ENCODE data around the gene PREX1.

PREX1 gene

GRCh38 chr20:48706710-48707365 is 121.0 kb downstream of the PREX1 start:
- Histone ChIP-seq H3K9me3 (ENCODE audit: insufficient read depth, low read length) (no peaks in the 10 kb centered on the region), H3K4me1 (ENCODE audit: insufficient read depth, insufficient read length) (peaks cover 2% of the 10 kb centered on the region), H3K4me3 (ENCODE audit: insufficient read length, low read depth) (no peak overlapping the region), H3K9ac (ENCODE audit: insufficient read length, low read depth) (no peak overlapping the region), H3K27me3 (ENCODE audit: insufficient read depth, insufficient read length) (no peaks in the 10 kb centered on the region), H3K36me3 (ENCODE audit: insufficient read depth, insufficient read length, low read length) (peaks cover 15% of the 10 kb centered on the region)
- DNase-seq (ENCODE audit: low read depth, low spot score): no peak
- TF ChIP-seq SUZ12 (IDR thresholded peaks at IDR 0.05; ENCODE audit: extremely low read depth, insufficient read depth, insufficient read length) (no peak), YY1 (IDR thresholded peaks at IDR 0.05; ENCODE audit: insufficient read depth, insufficient read length) (no peak), ZNF274 (IDR thresholded peaks at IDR 0.05; ENCODE audit: low read depth, low read length) (no peak)

GRCh38 chr20:48706116-48706656 is 121.6 kb downstream of the PREX1 start:
- TF ChIP-seq ZNF274 (IDR thresholded peaks at IDR 0.05; ENCODE audit: low read depth, low read length) (no peak), SUZ12 (IDR thresholded peaks at IDR 0.05; ENCODE audit: extremely low read depth, insufficient read depth, insufficient read length) (no peak), YY1 (IDR thresholded peaks at IDR 0.05; ENCODE audit: insufficient read depth, insufficient read length) (no peak)
- no peaks in the 10 kb centered on the region for H3K27me3 ChIP-seq (ENCODE audit: insufficient read depth, insufficient read length)
- peaks cover 2% of the 10 kb centered on the region for H3K4me1 ChIP-seq (ENCODE audit: insufficient read depth, insufficient read length)
- H3K4me3 ChIP-seq (ENCODE audit: insufficient read length, low read depth): no peak overlapping the region
- H3K9ac ChIP-seq (ENCODE audit: insufficient read length, low read depth): no peak overlapping the region
- DNase-seq (ENCODE audit: low read depth, low spot score): no peak
- no peaks in the 10 kb centered on the region for H3K9me3 ChIP-seq (ENCODE audit: insufficient read depth, low read length)
- peaks cover 20% of the 10 kb centered on the region for H3K36me3 ChIP-seq (ENCODE audit: insufficient read depth, insufficient read length, low read length)

DNA sequence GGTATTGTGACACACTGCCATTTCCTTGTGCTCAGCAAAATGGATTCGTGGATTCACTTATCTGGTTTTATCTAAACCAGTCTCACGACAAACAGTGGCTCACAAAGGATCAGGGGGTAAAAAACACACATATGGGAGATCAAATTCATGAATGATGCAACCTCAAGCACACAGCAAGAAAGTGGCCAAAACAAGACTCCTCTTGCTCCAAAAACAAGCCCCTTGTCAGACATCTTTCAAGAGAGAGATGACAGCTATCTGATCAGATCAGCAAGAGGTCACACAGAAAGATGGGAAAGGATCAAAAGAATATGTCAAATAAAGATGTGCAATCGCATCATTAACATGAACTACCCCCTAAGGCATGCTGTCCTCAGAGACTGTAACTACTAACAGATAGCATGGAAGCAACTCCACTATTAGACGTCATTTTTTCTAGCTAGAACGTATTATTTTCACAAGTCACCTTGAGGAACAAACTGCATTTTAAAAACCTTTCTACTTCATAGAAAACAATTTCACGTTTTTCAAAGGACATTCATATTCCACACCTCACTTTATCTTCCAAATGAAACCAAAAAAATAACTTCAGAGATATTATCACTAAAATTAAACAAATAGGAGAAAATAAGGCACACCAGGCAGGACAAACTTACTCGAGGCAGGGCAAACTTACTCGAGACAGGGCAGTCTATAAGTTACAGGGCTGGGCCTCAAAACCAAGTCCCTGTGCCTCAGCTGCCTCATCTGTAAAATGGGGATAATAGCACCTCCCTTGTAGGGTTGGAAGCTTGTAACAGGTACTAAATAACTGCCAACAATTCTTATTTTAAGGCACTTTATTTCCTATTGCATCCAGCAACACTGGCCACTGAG is 122.3 kb downstream of the PREX1 start:
- no peak overlapping the region for H3K4me3 ChIP-seq (ENCODE audit: insufficient read length, low read depth)
- H3K9me3 ChIP-seq (ENCODE audit: insufficient read depth, low read length): no peaks in the 10 kb centered on the region
- no peaks in the 10 kb centered on the region for H3K27me3 ChIP-seq (ENCODE audit: insufficient read depth, insufficient read length)
- H3K9ac ChIP-seq (ENCODE audit: insufficient read length, low read depth): no peak overlapping the region
- H3K4me1 ChIP-seq (ENCODE audit: insufficient read depth, insufficient read length): no peaks in the 10 kb centered on the region
- TF ChIP-seq SUZ12 (IDR thresholded peaks at IDR 0.05; ENCODE audit: extremely low read depth, insufficient read depth, insufficient read length) (no peak), YY1 (IDR thresholded peaks at IDR 0.05; ENCODE audit: insufficient read depth, insufficient read length) (no peak)
- H3K36me3 ChIP-seq (ENCODE audit: insufficient read depth, insufficient read length, low read length): peaks cover 26% of the 10 kb centered on the region
- DNase-seq (ENCODE audit: low read depth, low spot score): no peak

DNA sequence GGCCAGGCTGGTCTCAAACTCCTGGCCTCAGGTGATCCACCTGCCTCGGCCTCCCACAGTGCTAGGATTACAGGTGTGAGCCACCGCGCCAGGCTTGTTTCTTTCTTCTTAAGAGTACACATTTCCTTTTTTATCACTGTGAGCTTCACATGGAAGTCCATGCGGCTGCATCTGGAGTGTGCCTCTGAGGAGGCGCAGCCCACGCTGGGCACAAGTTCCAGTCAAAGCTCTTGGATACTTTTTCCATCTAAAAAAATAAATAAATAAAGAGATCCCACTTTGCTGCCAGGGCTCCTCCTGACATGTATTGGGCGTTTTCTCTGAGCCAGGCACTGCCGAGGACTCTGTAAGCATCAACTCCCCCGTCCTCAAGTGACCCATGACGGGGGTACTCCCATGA is 123.0 kb downstream of the PREX1 start:
- H3K9ac ChIP-seq (ENCODE audit: insufficient read length, low read depth): no peak overlapping the region
- no peak for DNase-seq (ENCODE audit: low read depth, low spot score)
- peaks cover 31% of the 10 kb centered on the region for H3K36me3 ChIP-seq (ENCODE audit: insufficient read depth, insufficient read length, low read length)
- H3K4me1 ChIP-seq (ENCODE audit: insufficient read depth, insufficient read length): no peaks in the 10 kb centered on the region
- no peaks in the 10 kb centered on the region for H3K27me3 ChIP-seq (ENCODE audit: insufficient read depth, insufficient read length)
- TF ChIP-seq SUZ12 (IDR thresholded peaks at IDR 0.05; ENCODE audit: extremely low read depth, insufficient read depth, insufficient read length) (no peak), YY1 (IDR thresholded peaks at IDR 0.05; ENCODE audit: insufficient read depth, insufficient read length) (no peak), ZNF274 (IDR thresholded peaks at IDR 0.05; ENCODE audit: low read depth, low read length) (no peak)
- H3K9me3 ChIP-seq (ENCODE audit: insufficient read depth, low read length): no peaks in the 10 kb centered on the region
- H3K4me3 ChIP-seq (ENCODE audit: insufficient read length, low read depth): no peak overlapping the region

DNA sequence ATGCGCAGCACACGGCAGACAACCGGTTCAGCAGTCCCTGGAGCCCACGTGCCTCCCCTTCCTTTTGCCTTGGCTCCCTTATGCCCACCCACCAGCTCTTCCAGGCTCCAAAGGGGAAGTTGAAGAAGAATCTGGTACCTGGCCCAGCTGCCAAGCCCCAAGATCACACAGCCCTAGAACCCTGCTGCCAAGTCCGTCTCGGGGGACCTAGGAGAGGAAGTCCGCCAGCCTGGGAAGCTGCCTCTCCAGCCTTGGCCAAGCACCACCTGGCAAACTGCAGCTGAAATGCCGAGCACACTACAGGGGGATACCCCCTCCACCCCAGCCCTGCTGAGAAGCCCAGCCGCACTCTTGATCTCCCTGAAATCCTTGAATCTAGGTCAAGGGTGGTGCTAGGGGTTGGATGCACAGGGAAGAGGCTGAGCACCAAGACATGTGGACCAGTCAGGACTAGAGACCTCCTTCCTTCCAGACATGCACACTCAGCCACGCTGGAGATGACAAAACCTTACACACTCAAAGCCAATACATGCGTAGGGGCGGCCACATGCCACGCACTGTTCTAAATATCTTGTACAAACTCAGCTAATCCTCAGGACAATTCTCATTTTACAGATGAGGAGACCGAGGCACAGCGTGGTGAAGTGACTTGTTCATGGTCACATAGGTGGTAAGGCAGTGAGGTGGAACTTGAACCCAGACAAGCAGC is 124.1 kb downstream of the PREX1 start:
- peaks cover under 1% of the 10 kb centered on the region for H3K4me1 ChIP-seq (ENCODE audit: insufficient read depth, insufficient read length)
- no peak for TF ChIP-seq YY1 (IDR thresholded peaks at IDR 0.05; ENCODE audit: insufficient read depth, insufficient read length)
- TF ChIP-seq SUZ12 (IDR thresholded peaks at IDR 0.05; ENCODE audit: extremely low read depth, insufficient read depth, insufficient read length): no peak
- TF ChIP-seq ZNF274 (IDR thresholded peaks at IDR 0.05; ENCODE audit: low read depth, low read length): no peak
- no peak for DNase-seq (ENCODE audit: low read depth, low spot score)
- H3K9ac ChIP-seq (ENCODE audit: insufficient read length, low read depth): no peak overlapping the region
- H3K9me3 ChIP-seq (ENCODE audit: insufficient read depth, low read length): no peaks in the 10 kb centered on the region
- peaks cover 34% of the 10 kb centered on the region for H3K36me3 ChIP-seq (ENCODE audit: insufficient read depth, insufficient read length, low read length)
- H3K27me3 ChIP-seq (ENCODE audit: insufficient read depth, insufficient read length): no peaks in the 10 kb centered on the region
- no peak overlapping the region for H3K4me3 ChIP-seq (ENCODE audit: insufficient read length, low read depth)

- peaks cover 36% of the 10 kb centered on the region for H3K36me3 ChIP-seq (ENCODE audit: insufficient read depth, insufficient read length, low read length)
- no peak overlapping the region for H3K9ac ChIP-seq (ENCODE audit: insufficient read length, low read depth)
- H3K4me1 ChIP-seq (ENCODE audit: insufficient read depth, insufficient read length): peaks cover 6% of the 10 kb centered on the region
- H3K27me3 ChIP-seq (ENCODE audit: insufficient read depth, insufficient read length): no peaks in the 10 kb centered on the region
- no peaks in the 10 kb centered on the region for H3K9me3 ChIP-seq (ENCODE audit: insufficient read depth, low read length)
- no peak for TF ChIP-seq ZNF274 (IDR thresholded peaks at IDR 0.05; ENCODE audit: low read depth, low read length)
- no peak for TF ChIP-seq YY1 (IDR thresholded peaks at IDR 0.05; ENCODE audit: insufficient read depth, insufficient read length)
- TF ChIP-seq SUZ12 (IDR thresholded peaks at IDR 0.05; ENCODE audit: extremely low read depth, insufficient read depth, insufficient read length): no peak
- no peak overlapping the region for H3K4me3 ChIP-seq (ENCODE audit: insufficient read length, low read depth)
- no peak for DNase-seq (ENCODE audit: low read depth, low spot score)
Observed at GRCh38 chr20:48703107-48703506, 124.7 kb downstream of the PREX1 start.

Measured in NT2/D1 (cell line).